CD4-positive, alpha-beta T cell treated with Interferon gamma for 1 hour (primary cell): ENCODE measurements around the gene OSTF1.
A peak's percentile ranks its signal among the peaks of the same experiment; 100 is the strongest.

Source experiments
- DNase-seq: peaks from one replicate; pipeline ENCODE4 v3.0.0-alpha.2; 2020

The OSTF1 gene, protein sequence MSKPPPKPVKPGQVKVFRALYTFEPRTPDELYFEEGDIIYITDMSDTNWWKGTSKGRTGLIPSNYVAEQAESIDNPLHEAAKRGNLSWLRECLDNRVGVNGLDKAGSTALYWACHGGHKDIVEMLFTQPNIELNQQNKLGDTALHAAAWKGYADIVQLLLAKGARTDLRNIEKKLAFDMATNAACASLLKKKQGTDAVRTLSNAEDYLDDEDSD

DNA sequence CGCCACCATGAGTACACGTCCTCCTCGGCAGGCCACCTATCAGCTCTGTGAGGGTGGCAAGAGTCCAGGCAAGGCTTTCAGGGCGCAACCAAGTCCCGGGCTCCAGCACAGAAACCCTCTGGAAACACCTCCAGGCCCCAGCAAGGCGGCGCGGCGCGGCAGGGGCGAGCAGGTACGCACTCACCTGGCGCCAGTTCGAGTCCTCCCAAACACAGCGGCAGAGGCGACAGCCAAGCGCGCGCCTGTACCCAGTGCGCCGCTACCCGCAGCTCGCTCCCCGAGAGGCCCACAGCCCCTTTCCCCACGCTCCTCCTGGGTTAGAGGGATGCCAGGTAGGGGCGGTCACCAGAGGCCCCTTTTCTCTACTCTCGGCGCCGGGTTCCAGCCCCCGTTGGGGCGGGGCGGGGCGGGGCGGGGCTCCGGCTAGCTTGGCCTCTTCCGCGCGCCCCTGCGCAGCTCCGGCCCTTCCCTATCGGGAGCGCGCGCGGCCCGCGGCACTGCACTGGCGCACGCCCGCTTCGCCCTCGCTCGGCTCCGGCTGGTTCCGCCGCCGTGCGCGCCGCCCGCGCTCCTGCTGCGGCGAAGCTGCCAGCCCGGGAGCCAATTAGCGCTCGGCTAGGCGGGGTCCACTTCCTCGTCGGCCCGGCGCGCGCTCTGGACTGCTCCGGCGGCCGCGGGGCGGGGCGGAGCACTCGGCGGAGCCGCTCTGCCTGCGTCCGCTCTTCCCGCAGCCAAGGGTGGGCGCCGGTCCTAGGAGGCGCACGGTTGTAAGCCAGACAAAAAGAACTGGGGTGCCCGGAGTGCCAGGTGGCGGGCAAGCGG is at the start of gene OSTF1, which contains the start of gene NMRK1:
Gene OSTF1 (plus strand): TSS at position 691 of the 822 bp plus-strand sequence. CDS start 179 bp downstream, outside the sequence.
Gene NMRK1 (minus strand): TSS at position 332 of the 822 bp plus-strand sequence. CDS start 5,040 bp downstream, outside the sequence.
- peak; percentile 94 for DNase-seq

DNA sequence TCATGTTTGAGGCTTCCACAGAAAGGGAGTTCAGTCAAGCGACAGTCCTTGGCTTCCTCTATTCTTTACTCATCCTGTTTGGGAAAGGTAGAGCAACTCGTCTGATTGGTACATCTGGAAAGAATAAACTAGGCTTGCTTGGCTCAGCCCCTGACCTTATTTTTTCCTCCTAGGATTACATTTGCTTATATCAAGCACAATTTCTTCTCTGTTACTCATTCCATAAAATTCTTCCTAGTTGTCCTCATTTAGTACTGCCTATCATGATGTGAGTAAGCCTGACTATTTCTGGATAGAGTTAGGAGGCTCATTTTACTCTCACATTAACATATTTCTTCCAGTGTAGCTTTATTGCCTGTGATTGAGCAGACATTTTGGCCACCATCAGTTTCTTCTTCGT is 49.3 kb upstream of the OSTF1 start:
- no peak for DNase-seq

DNA sequence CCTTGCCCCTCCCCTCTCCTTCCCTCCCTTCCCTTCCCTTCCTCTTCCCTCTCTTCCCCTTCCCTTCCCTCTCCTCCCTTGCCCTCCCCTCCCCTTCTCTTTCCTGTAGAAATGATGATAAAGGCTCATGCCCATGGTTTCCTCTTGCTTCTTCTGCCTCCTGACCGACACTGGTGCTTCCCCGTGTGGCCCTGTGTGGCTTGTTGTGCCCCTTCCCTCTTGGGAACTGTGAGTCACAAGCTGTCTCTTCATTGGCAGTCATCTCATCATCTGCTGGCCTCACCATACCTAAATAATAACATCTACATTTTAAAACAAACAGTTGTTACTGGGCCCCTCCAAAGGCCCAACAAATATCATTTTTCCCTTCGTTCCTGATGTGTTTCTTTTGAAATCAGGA is 48.5 kb upstream of the OSTF1 start:
- DNase-seq: no peak

DNA sequence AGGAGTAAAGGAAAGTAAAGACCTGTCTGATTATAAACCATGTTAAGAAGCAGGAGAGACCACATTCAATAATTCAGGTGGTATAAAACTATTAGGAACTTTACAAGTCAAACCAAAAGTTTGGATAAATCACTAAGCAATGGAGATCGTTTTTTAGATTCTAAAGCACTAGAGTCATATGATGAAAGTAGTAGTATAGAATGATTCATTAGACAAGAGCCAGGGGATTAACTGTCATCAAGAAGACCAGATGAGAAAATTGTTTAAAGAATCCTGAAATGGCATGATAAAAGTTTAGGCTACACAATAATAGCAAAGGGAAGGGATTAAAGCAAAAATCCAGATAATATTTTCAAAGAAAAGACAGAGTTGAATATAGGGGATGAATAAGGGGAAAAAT is 47.3 kb upstream of the OSTF1 start:
- no peak for DNase-seq

DNA sequence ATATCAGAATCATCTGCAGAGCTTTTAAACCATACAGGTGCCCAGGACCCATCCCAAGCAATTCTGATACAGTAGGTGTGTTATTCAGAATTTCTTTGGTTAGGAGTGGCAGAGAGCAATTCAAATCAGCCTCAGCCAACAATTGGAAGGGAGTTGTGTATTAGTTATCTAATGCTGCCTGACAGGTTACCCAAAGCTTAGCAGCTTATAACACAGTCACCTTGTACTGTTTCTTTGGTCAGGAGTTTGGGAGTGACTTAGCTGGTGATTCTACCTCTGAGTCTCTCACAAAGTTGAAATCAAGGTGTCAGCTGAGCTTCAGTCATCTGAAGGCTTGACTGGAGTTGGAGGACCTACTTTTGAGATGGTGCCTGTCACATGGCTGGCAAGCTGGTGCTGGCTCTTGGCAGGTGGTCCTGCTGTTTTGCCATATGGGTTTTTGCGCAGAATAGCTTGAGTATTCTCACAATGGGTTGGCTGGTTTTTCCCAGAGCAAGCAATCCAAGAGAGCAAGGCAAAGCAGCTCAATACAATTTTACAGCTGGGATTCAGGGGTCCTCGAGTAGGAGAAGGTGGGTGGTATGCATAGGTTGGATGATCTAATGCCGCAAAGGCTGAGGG is 41.5 kb upstream of the OSTF1 start:
- DNase-seq: no peak

DNA sequence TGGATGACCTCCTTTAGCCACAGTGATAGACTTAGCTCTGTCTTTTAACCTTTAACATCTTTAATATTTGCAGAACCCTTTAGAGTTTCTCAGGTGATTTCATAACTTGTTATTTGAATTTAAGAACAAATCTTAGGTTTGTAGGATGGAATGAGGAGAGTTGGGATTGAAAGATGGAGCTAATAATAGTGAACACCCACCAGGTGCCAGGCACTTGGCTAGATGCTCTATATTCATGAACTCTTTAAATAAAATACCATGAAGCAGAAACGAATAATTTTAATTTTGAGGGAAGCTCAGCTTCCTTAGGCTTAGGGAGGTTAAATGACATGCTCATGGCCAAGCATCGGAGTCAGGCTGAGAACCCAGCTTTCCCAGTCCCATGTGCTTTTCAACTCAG is 40.8 kb upstream of the OSTF1 start:
- no peak for DNase-seq

DNA sequence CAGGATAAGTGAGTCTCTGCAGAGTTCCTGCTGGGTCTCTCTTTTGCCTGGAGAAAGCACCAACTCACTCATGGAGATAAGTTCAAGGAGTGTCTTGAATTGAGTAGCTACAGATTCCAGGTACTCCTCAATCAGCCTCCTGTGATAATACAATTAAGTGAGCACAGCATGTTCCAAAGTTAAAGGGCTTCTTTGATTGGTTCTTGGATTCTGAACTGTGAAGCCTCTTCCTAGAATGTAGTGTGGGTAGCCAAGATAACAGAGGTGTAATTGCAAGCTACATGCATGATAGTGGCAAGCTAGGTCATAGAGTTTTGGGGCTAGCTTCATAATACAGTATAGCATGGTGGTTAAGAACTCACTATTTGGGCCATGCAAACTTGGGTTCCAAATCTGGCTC is 37.0 kb upstream of the OSTF1 start:
- DNase-seq: no peak

DNA sequence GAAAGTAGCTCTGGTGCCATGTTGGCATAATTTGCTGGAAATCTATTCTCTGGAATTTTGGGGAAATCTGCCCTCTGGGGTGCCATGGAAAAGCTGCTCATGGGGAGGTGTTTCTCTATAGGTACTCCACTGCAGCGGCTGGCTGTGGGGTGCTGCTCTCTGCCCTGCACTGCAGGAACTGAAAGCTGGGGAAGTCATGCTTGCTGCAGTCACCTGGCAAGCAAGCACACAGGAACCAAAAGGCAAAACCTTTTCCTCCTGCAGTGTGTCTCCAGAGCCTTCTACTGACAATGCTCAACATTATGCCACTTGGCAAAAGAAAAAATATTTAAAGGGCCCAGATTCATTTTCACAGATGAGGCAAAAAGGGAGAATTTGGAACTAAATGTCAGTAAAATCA is 34.4 kb upstream of the OSTF1 start:
- peak; percentile 4 for DNase-seq

DNA sequence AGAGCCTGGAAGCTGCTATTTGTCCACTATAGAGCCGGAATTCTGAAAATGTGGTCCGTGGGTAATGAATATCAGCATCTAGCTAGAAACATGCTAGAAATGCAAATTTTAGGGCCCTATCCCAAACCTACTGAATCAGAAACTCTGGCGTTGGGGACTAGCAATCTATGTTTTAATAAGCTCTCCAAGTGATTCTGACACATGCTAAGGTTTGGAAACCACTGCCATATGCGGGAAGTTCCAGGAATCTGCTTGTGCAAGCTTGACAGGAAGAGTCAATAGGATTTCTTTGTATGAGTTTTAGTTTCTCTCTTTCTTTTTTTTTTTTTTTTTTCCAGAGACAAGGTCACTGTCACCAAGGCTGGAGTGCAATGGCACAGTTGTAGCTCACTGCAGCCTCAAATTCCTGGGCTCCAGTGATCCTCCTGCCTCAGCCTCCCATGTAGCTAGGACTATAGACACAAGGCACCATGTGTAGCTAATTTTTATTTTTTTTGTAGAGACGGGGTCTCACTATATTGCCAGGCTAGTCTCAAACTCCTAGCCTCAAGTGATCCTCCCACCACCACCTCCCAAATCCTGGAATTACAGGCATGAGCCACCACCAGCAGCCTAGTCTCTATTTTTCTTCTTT is 33.8 kb upstream of the OSTF1 start:
- DNase-seq: no peak

DNA sequence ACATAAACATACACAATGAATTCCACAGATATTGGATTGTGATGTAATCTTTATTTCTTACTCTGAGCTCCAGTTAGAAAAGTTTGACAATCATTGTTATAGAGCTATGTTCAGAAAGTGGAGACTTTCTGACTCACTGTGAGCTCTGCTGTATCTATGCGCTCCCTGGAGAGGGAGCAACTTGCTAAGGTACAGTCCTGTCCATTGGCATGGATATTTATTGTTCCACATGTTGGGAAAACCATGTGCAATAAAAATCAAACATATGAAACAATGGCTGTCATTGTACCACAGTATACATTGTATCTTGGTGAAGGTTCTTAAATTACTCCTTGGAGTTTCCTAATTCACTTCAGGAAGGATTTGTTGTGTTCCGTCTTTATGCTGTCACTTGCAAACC is 27.1 kb upstream of the OSTF1 start:
- no peak for DNase-seq

DNA sequence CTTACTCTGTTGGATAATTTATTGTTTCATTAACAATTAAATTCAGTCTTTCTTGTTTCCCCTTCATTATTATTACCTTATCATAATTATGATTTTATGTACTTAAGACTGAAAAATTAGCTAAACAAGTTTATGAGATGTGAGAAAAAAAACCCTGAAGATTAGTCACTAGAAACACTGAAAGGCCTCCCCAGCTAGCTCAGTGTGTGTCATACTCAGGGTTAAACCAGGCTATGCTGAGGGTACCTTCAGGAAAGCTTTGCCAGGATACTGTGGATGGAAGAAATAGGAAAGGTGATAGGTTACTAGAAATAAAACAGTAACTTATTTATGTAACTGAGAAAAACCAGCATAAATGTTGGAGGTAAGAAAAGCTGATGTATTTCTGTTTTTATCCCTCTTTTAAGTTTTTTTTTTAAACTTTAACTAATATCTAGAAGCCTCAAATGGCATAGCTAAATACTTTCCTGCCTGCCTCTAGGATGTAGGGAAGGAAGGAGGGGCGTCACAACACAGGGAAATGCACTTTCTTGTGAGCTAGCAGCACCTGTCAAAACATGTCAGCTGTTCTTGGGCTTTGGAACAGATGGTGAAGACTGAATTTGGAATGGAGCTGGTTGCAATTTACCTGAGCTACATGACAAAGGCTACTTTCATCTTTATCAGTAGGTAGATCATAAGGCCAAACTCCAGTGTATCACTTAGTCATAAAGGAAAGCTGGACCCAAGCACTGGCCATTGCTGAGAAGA is 24.6 kb upstream of the OSTF1 start:
- DNase-seq: no peak

DNA sequence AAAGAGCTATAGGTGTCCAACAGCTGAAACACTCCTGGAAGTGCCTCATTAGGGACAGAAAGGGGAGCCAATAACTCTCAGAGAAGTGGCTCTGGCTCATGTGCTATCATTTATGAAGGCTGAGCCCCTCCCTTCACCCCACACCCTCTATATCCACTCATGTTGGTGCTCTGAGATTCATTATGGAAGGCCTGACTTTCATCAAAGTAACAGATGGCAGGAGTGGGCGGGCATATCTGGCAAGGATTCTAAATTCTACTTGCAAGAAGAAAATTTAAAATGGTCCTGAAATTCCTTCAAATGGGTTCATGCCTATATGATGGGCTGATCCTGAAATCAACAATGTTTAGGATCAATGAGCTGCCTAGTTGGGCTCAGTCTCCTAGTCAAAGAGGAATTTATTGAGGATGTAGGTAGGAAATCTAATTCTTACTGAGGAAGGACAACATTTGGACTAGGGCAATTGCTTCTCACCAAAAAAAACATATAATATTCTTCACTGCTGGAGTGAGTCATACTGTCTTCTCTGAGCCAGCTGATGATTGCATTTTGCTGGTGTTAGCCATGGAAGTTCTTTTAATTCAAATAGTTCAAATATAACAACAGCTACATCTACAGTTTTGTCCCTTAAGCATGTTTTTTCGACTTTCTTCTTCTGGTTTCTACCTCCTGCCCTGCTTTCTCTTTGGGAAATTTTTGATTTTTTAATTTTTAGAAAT is 23.8 kb upstream of the OSTF1 start:
- DNase-seq: no peak

DNA sequence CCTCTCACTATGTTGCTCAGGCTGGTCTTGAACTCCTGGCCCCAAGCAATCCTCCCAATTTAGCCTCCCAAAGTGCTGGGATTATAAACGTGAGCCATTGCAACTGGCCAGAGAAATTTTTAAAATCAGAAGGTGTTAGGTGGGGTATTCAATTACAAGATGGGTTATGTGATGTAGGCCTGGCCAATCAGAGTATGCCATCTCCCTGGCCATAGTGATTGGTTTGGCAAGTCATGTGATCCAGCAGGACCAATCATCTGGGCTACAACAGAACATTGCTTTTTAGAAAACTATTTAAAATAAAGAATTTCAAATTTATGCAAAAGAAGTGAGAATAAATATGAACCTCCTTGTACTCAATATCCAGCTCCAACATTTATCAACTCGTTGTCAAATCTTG is 22.8 kb upstream of the OSTF1 start:
- no peak for DNase-seq

DNA sequence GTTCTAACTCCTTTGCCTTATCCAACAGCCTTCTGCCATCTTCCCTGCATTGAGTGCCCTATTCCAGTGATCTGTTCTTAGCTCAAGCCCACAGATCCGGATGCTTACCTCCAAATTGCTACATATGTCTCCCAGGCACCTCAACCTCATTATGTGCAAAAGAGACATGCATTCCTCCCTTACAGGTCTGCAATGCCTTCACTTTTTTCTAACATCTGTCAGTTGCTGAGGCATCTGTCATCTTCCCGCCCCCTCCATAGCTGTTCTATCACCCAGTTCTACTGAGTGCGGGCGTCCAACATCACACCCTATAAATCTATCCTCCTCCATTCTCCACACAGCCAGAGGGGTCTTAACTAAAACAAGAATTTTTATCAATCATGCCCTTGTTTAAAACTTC is 20.4 kb upstream of the OSTF1 start:
- DNase-seq: no peak

DNA sequence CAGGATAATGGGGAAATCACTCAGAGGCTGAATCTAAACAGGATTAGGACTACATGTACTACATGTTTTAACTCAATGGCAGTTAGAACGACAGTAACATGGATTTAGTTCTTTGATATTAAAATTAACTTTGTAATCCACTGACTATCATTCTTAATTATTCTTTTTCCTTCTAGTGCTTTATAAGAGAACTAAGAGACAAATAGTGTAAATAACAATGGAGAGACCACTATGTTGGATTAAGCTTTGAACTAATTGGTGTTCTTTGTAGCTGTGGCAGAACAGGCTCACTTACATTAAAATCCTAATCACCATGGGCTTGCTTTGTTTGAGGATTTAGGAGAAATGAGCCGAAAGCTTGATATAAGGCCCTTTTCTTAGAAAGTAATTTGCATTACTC is 19.1 kb upstream of the OSTF1 start:
- DNase-seq: no peak

DNA sequence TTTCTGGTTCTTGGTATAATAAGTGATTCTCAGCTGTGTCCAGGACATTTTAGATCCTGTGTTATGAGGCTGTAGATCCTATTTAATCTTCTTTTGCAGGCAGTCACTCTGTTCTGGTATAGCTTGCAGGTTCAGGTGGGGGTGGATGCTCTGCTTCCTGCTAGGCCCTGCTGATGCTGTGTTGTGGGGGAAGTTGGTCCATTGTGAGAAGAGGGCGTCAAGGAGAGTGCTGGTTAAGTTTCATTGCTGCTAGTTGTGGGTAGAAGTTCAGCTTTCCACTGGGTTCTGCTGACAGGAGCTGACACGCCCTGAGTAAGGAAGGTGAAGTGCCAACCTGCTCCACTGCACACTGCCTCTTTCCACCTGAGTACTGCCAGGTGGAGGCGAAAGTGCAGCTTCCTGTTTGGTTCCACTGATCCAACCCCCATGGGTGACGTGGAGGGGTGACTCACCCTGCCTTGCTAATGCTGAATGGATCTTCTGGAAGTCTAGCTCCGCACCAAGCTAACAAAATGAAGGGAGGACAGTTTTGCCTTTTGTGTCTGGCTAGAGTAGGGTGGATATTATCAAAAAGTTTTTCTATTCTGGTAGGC is 16.7 kb upstream of the OSTF1 start:
- DNase-seq: peak; percentile 29

DNA sequence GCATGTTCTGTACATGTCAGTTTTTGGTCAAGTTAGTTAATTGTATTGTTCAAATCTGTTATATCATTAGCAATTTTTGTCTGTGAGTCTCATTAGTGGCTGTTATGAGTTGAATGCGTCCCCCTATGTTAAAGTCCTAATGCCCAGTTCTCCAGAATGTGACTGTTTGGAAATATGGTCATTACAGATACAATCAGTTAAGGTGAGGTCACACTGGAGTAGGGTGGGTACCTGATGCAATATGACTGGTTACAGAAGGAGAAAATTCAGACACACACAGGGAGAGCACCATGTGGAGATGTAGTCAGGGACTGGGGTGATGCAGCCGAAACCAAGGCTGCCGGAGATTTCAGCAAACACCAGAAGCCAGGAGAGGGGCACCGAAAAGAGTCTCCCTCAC is 15.4 kb upstream of the OSTF1 start:
- DNase-seq: no peak

DNA sequence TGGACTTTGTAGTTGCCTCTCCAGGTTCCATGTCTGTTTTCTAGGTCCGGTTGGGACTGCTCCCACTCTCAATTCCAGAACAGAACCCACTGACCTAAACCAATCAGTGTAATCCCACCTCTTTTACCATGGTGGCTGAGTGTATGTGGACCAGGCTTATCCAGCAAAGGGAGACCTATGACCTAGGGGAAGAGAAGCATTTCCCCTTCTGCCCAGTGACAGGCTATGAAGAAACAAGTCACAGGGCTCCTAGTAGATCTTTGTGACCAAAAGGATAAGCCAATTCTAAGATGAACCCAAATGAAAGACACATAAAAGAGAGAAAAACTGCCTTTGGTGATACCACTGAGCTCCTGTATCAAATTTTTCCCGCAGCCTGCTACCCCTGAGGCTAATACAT is 6.7 kb upstream of the OSTF1 start:
- no peak for DNase-seq

DNA sequence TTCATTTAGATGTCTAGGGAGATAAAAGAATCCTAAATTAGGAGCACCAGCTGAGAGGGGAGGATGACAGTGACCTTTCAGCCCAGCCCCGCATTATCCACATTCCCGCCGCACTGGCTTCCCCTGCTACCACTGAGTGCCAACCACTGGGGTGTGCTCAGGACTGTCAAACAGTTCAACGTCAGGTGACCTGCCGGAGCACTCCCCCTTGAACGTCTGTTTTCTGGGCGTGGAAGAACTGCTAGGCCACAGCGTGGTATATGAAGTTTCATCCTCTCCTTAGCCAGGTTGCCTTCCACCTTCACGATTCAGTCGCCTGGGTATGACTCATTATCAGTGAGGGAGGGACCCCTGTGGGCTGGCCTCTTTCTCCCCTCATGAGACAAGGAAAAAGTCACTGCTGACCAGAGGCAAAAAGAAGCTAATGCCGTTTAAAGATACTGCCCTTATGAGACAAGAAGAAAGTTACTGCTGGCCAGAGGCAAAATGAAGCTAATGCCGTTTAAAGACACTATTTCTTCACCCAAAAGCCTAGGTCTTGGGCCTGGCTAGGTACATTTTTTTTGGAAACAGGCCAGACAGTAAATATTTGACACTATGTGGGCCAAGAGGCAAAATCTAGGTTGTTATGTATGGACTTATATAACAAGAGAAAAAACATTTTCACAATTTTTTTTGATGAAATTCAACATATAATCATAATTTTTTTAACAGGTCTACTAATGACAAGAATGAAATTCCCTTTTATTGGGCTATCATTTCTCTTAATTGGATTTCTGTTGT is 4.9 kb upstream of the OSTF1 start:
- DNase-seq: peak; percentile 43

DNA sequence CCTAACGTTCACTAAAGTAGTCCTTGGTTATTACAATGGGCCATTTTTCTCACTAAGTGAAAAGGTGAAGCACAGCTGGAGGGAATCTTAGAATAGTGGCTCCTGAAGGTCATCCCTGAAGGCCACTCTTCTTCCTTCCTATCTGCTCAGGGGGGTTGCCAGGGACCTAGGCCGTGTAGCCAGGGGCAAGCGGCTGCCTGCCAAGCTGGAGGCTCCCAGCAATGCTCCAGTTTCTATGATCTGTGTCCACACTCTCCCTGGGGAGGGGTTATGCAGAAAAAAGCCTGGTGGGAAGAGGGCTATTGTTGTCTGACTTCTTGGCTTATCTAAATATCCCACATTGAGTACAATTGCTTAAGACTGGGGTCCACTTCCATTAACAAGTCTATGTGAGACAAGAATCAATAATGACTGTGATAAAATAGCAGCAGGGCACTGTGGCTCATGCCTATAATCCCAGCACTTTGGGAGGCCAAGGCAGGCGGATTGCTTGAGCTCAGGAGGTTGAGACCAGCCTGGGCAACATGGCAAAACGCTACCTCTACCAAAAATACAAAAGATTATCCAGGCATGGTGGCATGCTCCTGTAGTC is 4.1 kb upstream of the OSTF1 start:
- no peak for DNase-seq
